ENCODE measurements around the gene PDE3A.

DNA sequence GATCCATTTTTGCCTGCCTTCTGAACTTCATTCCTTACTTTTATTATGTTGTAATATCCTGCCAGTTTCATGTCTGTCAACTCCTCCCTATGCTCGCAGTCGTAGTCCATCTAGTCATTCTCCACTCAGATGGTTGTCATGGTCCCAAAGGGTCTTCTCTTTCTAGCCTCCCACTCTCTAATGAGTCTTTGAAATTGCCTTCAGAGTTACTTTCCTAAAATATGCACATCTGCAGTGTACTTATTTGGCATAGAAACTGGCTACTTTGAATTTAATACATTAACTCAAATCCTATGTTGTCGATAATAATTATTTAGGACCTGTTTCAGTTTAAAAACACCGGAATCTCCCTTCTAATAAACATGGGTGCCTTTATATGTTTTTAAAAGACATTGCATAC is 101.0 kb downstream of the PDE3A start:
- TF ChIP-seq, protein P1, sequence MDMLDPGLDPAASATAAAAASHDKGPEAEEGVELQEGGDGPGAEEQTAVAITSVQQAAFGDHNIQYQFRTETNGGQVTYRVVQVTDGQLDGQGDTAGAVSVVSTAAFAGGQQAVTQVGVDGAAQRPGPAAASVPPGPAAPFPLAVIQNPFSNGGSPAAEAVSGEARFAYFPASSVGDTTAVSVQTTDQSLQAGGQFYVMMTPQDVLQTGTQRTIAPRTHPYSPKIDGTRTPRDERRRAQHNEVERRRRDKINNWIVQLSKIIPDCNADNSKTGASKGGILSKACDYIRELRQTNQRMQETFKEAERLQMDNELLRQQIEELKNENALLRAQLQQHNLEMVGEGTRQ (IDR thresholded peaks at IDR 0.05; ENCODE audit: low read depth, low read length), result no peak
- TF ChIP-seq, protein P2, sequence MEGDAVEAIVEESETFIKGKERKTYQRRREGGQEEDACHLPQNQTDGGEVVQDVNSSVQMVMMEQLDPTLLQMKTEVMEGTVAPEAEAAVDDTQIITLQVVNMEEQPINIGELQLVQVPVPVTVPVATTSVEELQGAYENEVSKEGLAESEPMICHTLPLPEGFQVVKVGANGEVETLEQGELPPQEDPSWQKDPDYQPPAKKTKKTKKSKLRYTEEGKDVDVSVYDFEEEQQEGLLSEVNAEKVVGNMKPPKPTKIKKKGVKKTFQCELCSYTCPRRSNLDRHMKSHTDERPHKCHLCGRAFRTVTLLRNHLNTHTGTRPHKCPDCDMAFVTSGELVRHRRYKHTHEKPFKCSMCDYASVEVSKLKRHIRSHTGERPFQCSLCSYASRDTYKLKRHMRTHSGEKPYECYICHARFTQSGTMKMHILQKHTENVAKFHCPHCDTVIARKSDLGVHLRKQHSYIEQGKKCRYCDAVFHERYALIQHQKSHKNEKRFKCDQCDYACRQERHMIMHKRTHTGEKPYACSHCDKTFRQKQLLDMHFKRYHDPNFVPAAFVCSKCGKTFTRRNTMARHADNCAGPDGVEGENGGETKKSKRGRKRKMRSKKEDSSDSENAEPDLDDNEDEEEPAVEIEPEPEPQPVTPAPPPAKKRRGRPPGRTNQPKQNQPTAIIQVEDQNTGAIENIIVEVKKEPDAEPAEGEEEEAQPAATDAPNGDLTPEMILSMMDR (conservative IDR thresholded peaks at IDR 0.05; ENCODE audit: low read depth, low read length), result no peak
- TF ChIP-seq BHLHE40 (IDR thresholded peaks at IDR 0.05; ENCODE audit: low read depth, low read length), result no peak
- TF ChIP-seq, protein P3, sequence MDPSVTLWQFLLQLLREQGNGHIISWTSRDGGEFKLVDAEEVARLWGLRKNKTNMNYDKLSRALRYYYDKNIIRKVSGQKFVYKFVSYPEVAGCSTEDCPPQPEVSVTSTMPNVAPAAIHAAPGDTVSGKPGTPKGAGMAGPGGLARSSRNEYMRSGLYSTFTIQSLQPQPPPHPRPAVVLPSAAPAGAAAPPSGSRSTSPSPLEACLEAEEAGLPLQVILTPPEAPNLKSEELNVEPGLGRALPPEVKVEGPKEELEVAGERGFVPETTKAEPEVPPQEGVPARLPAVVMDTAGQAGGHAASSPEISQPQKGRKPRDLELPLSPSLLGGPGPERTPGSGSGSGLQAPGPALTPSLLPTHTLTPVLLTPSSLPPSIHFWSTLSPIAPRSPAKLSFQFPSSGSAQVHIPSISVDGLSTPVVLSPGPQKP (IDR thresholded peaks at IDR 0.05; ENCODE audit: borderline replicate concordance, low read depth, low read length), result no peak
- no peak for TF ChIP-seq POLR2A (IDR thresholded peaks at IDR 0.05; ENCODE audit: low read depth, low read length)
- TF ChIP-seq MAZ (IDR thresholded peaks at IDR 0.05; ENCODE audit: borderline replicate concordance, low read depth, low read length), result no peak
- no peak for TF ChIP-seq NFE2L2 (IDR thresholded peaks at IDR 0.05; ENCODE audit: low read depth, low read length)
- TF ChIP-seq CHD1 (IDR thresholded peaks at IDR 0.05; ENCODE audit: low read depth, low read length), result no peak

Data from IMR-90 (cell line).